CD14-positive monocyte (primary cell): ENCODE measurements around the gene RGPD3. TPM values are rescaled to one million over a fixed set of nuclear protein-coding genes. Genes with fewer than 3 reads are reported as not detected.
"Not testable (repeated sequence)": the region's sequence is repeated elsewhere in the genome, so short reads cannot be mapped to it uniquely, and the experiment has no call there.

Experiments
- DNase-seq, 3 donors: peaks; one replicate each; pipeline ENCODE4 v3.0.0-alpha.2; 2011 to 2022
- H2AFZ ChIP-seq: 2 replicates; pipeline ENCODE4 v1.6.0; 2012; ENCODE audit warnings: mild to moderate bottlenecking, low read depth, low read length, inconsistent platforms; ENCODE audit not compliant: insufficient read depth, poor library complexity, severe bottlenecking
- H3K27ac ChIP-seq, 2 donors: 1 replicate in 1 of 2; 2 replicates in 1 of 2; pipeline ENCODE4 v1.5.1; 2012 to 2013; ENCODE audit warnings: low read length in 2 of 2, control low read depth in 1 of 2, inconsistent platforms in 1 of 2, low read depth in 1 of 2, mild to moderate bottlenecking in 1 of 2
- H3K27me3 ChIP-seq, 2 donors: one replicate each; pipeline versions ENCODE4 v1.6.0 to v1.6.1; 2011 to 2013; ENCODE audit warnings: low read length in 2 of 2; ENCODE audit not compliant: control insufficient read depth in 2 of 2, insufficient read depth in 2 of 2
- H3K36me3 ChIP-seq, 2 donors: replicated peaks in 1 of 2; 1 replicate in 1 of 2; 2 replicates in 1 of 2; pipeline versions ENCODE4 v1.5.1 to v1.6.1; 2012 to 2013; ENCODE audit warnings: low read length in 2 of 2, control low read depth in 1 of 2, inconsistent platforms in 1 of 2, mild to moderate bottlenecking in 1 of 2; ENCODE audit not compliant: insufficient read depth in 2 of 2, control insufficient read depth in 1 of 2
- H3K4me1 ChIP-seq, 2 donors: 1 replicate in 1 of 2; 2 replicates in 1 of 2; pipeline versions ENCODE4 v1.5.1 to v1.6.1; 2012 to 2013; ENCODE audit warnings: low read length in 2 of 2, control low read depth in 1 of 2, inconsistent platforms in 1 of 2, mild to moderate bottlenecking in 1 of 2, moderate library complexity in 1 of 2; ENCODE audit not compliant: insufficient read depth in 2 of 2, control insufficient read depth in 1 of 2
- H3K4me2 ChIP-seq: replicated peaks from 2 replicates; pipeline ENCODE3; 2012; ENCODE audit warnings: low read length, moderate library complexity, mild to moderate bottlenecking; ENCODE audit not compliant: poor library complexity, severe bottlenecking; ENCODE audit errors: extremely low read depth
- H3K4me3 ChIP-seq, 3 experiments: fragments of 200-600 bp in 1 of 3; sonication (generic) in 1 of 3; replicated peaks in 1 of 3; 1 replicate in 2 of 3; 2 replicates in 1 of 3; pipeline ENCODE4 v1.5.1; 2011 to 2013; ENCODE audit warnings: low read length in 3 of 3, mild to moderate bottlenecking in 3 of 3, control low read depth in 2 of 3, low read depth in 2 of 3, inconsistent platforms in 1 of 3, moderate library complexity in 1 of 3
- H3K79me2 ChIP-seq: 2 replicates; pipeline ENCODE4 v1.6.0; 2012; ENCODE audit warnings: mild to moderate bottlenecking, control low read depth, inconsistent platforms, low read length, moderate library complexity; ENCODE audit not compliant: insufficient read depth
- H3K9ac ChIP-seq: 2 replicates; pipeline ENCODE4 v1.6.0; 2017; ENCODE audit warnings: low read length, mild to moderate bottlenecking; ENCODE audit not compliant: insufficient read depth, poor library complexity, severe bottlenecking
- H3K9me3 ChIP-seq, 2 donors: replicated peaks in 1 of 2; 1 replicate in 1 of 2; 2 replicates in 1 of 2; pipeline versions ENCODE4 v1.5.1 to v1.6.1; 2012 to 2013; ENCODE audit warnings: low read length in 2 of 2, control low read depth in 1 of 2; ENCODE audit not compliant: control insufficient read depth in 1 of 2, insufficient read depth in 1 of 2
- H4K20me1 ChIP-seq: 2 replicates; pipeline ENCODE4 v1.6.0; 2012; ENCODE audit warnings: mild to moderate bottlenecking, low read length, control low read depth, moderate library complexity; ENCODE audit not compliant: insufficient read depth
- H3K27ac Mint-ChIP-seq, 7 donors: one replicate each; pipeline ENCODE4 v1.8.0; 2020; ENCODE audit warnings: mild to moderate bottlenecking in 7 of 7, mixed read lengths in 7 of 7, moderate library complexity in 6 of 7, inconsistent platforms in 2 of 7
- H3K27me3 Mint-ChIP-seq, 3 donors: one replicate each; pipeline ENCODE4 v1.8.0; 2021 to 2022; ENCODE audit warnings: low read depth in 3 of 3, mild to moderate bottlenecking in 3 of 3, mixed read lengths in 3 of 3, moderate library complexity in 3 of 3, inconsistent platforms in 1 of 3
- H3K36me3 Mint-ChIP-seq, 2 donors: one replicate each; pipeline ENCODE4 v1.8.0; 2020; ENCODE audit warnings: mixed read lengths in 2 of 2, inconsistent platforms in 1 of 2, mild to moderate bottlenecking in 1 of 2
- H3K4me1 Mint-ChIP-seq: one replicate; pipeline ENCODE4 v1.8.0; 2020; ENCODE audit warnings: mild to moderate bottlenecking, mixed read lengths
- H3K4me3 Mint-ChIP-seq, 2 donors: one replicate each; pipeline ENCODE4 v1.8.0; 2020; ENCODE audit warnings: mild to moderate bottlenecking in 2 of 2, mixed read lengths in 2 of 2, moderate library complexity in 1 of 2
- H3K9me3 Mint-ChIP-seq, 7 donors: one replicate each; pipeline ENCODE4 v1.8.0; 2020 to 2022; ENCODE audit warnings: mixed read lengths in 7 of 7, mild to moderate bottlenecking in 6 of 7, moderate library complexity in 6 of 7, inconsistent platforms in 2 of 7
- CTCF ChIP-seq: fragments of 200-600 bp; IDR thresholded peaks from one replicate; pipeline ENCODE4 v1.8.0; 2022; ENCODE audit warnings: antibody characterized with exemption, mild to moderate bottlenecking
- WGBS: methylation state at CpG from one replicate; pipeline ENCODE4 v1.1.5; 2013; ENCODE audit warnings: missing lambda C conversion rate; ENCODE audit not compliant: insufficient coverage; 5-methylcytosine and 5-hydroxymethylcytosine counted together
- intact Hi-C, 2 donors: fragments of 100-400 bp; cut with micrococcal nuclease; formaldehyde crosslinking; loops; one replicate each; pipeline versions ENCODE4 v1.15.0 to v1.15.1; 2023
- polyA minus RNA-seq: library from RNA; depleted of rRNA, polyadenylated mRNA; stranded (reverse); fragments of >200 nt; gene quantifications from 2 replicates; pipeline ENCODE4 v1.2.3, GENCODE V29; 2012
- polyA plus RNA-seq, 3 donors: library from polyadenylated mRNA; depleted of rRNA in 1 of 3; unstranded in 2 of 3; stranded (reverse) in 1 of 3; fragments of 300-500 nt in 2 of 3; fragments of >200 nt in 1 of 3; fragmentation: Illumina TruSeq in 2 of 3; gene quantifications; 1 replicate in 2 of 3; 2 replicates in 1 of 3; pipeline ENCODE4 v1.2.3, GENCODE V29; 2012 to 2021
- total RNA-seq, 12 experiments: library from RNA in 1 of 12; stranded (reverse) in 1 of 12; fragments of 120-200 nt in 1 of 12; gene quantifications; one replicate each; pipeline ENCODE4 v1.2.4 and lab custom pipeline; 2013 to 2026; ENCODE audit warnings: mixed read lengths in 6 of 12, inconsistent platforms in 1 of 12

RGPD3 gene
- 0.19 TPM for total RNA-seq (2013)
- polyA plus RNA-seq (under 1 TPM in 1 of 3 donors, not detected in 2; 0.25 TPM), polyA minus RNA-seq (0.08 TPM in 1 of 2 replicates, not detected in the other), total RNA-seq (lab: John Stamatoyannopoulos, UW) (0.16 to 2.1 (median 0.54) reads per million in 11 experiments)

- not testable (repeated sequence) for H3K27ac Mint-ChIP-seq, H3K4me3 Mint-ChIP-seq, H2AFZ ChIP-seq, H3K4me1 Mint-ChIP-seq, H3K79me2 ChIP-seq, H3K36me3 Mint-ChIP-seq, H3K9me3 Mint-ChIP-seq, DNase-seq, H4K20me1 ChIP-seq, H3K27me3 Mint-ChIP-seq, H3K27ac ChIP-seq, H3K9ac ChIP-seq, H3K27me3 ChIP-seq, H3K9me3 ChIP-seq, H3K36me3 ChIP-seq, H3K4me1 ChIP-seq, H3K4me3 ChIP-seq, H3K4me2 ChIP-seq
- WGBS: 97% methylated on average over 36 of the region's 45 CpGs
- intact Hi-C loops: loop anchor here in 1 of 2 donors (10.0 kb wide), 1 partner anchor 77 kb away; no protein-coding TSS in a partner anchor
Observed at GRCh38 chr2:106468107-106468506, at the start of gene RGPD3. Gene RGPD3 (minus strand): TSS chr2:106468413. CDS start chr2:106468288, 125 bp downstream.

- H3K4me3 Mint-ChIP-seq: no peak overlapping the region
Observed at GRCh38 chr2:106517329-106517728, 49.1 kb upstream of the RGPD3 start.

More at GRCh38 chr2:106517329-106517728, 49.1 kb upstream of the RGPD3 start:
- Mint-ChIP-seq H3K4me1 (peaks cover 22% of the 10 kb centered on the region), H3K27me3 (peaks cover 0 to 5% (median 2%) of the 10 kb centered on the region in 3 donors), H3K36me3 (no peaks in the 10 kb centered on the region), H3K9me3 (peaks cover 0 to 4% (median 1%) of the 10 kb centered on the region in 7 donors), H3K27ac (no peak overlapping the region)
- no peak overlapping the region for H2AFZ ChIP-seq
- no peaks in the 10 kb centered on the region for H3K9me3 ChIP-seq
- no peaks in the 10 kb centered on the region for H3K27me3 ChIP-seq
- no peak for DNase-seq
- no peaks in the 10 kb centered on the region for H4K20me1 ChIP-seq
- H3K4me3 ChIP-seq: no peak overlapping the region
- H3K4me1 ChIP-seq: peaks cover 13 to 16% of the 10 kb centered on the region in 2 donors
- no peak overlapping the region for H3K9ac ChIP-seq
- no peak overlapping the region for H3K4me2 ChIP-seq
- TF ChIP-seq CTCF: no peak
- 95% methylated on average over 9 of the region's 11 CpGs for WGBS
- intact Hi-C loops: no loop called here
- H3K79me2 ChIP-seq: no peaks in the 10 kb centered on the region
- H3K36me3 ChIP-seq: no peaks in the 10 kb centered on the region
- H3K27ac ChIP-seq: no peak overlapping the region
